H1 (cell line): Measurements from ENCODE around the gene MYCBPAP. TPM values are rescaled to one million over a fixed set of nuclear protein-coding genes. Genes with fewer than 3 reads are reported as not detected.

Source experiments
- CTCF ChIA-PET: fragments of 300-600 bp; sonication (Branson Sonifier 250); formaldehyde crosslinking; loops from one replicate; lab custom pipeline; 2021; ENCODE audit not compliant: partially characterized antibody; lab: Charles Lee
- POLR2A ChIA-PET: fragments of 300-600 bp; sonication (Branson Sonifier 250); formaldehyde crosslinking; loops from one replicate; lab custom pipeline; 2021; ENCODE audit warnings: inconsistent platforms; ENCODE audit not compliant: partially characterized antibody; lab: Charles Lee
- DNase-seq, 2 experiments: peaks; one replicate each; pipeline versions ENCODE4 v3.0.0 to v3.0.0-alpha.2; 2010 to 2022; ENCODE audit warnings: low spot score in 2 of 2, low read depth in 1 of 2, mixed read lengths in 1 of 2
- FAIRE-seq: peaks from 2 replicates; lab custom pipeline; 2011; peaks lifted over from hg19 to GRCh38; lab: Jason Lieb, UNC
- H2AFZ ChIP-seq: 2 replicates; pipeline ENCODE4 v1.8.1; 2012; ENCODE audit warnings: low read length, inconsistent platforms
- H2AK5ac ChIP-seq: 2 replicates; pipeline ENCODE4 v1.6.1; 2013; ENCODE audit warnings: low read depth, low read length
- H2BK120ac ChIP-seq: replicated peaks from 2 replicates; pipeline ENCODE3; 2013; ENCODE audit warnings: low read depth, low read length, inconsistent platforms
- H2BK12ac ChIP-seq: 2 replicates; pipeline ENCODE4 v1.6.1; 2013; ENCODE audit warnings: low read depth, low read length
- H2BK15ac ChIP-seq: 2 replicates; pipeline ENCODE4 v1.6.1; 2013; ENCODE audit warnings: low read length
- H2BK20ac ChIP-seq: 2 replicates; pipeline ENCODE4 v1.6.1; 2013; ENCODE audit warnings: low read length
- H2BK5ac ChIP-seq: 2 replicates; pipeline ENCODE4 v1.6.1; 2013; ENCODE audit warnings: low read depth, low read length
- H3K14ac ChIP-seq: 2 replicates; pipeline ENCODE4 v1.6.1; 2013; ENCODE audit warnings: inconsistent platforms; ENCODE audit not compliant: insufficient read length
- H3K18ac ChIP-seq: 2 replicates; pipeline ENCODE4 v1.6.1; 2013; ENCODE audit warnings: low read length; ENCODE audit errors: extremely low read depth
- H3K23ac ChIP-seq: 2 replicates; pipeline ENCODE4 v1.6.1; 2013; ENCODE audit warnings: inconsistent platforms; ENCODE audit not compliant: insufficient read length
- H3K23me2 ChIP-seq: 2 replicates; pipeline ENCODE4 v1.6.1; 2013; ENCODE audit warnings: low read depth, low read length
- H3K27ac ChIP-seq: 2 replicates; pipeline ENCODE4 v1.6.1; 2011; ENCODE audit warnings: low read depth, low read length, inconsistent platforms
- H3K27me3 ChIP-seq, 4 experiments: replicated peaks in 1 of 4; 1 replicate in 1 of 4; 2 replicates in 3 of 4; pipeline versions ENCODE4 v1.6.1 to v1.8.1; 2011 to 2013; ENCODE audit warnings: low read length in 3 of 4, mild to moderate bottlenecking in 3 of 4, inconsistent platforms in 2 of 4, mixed read lengths in 2 of 4, moderate library complexity in 1 of 4; ENCODE audit not compliant: control insufficient read depth in 3 of 4, insufficient read depth in 3 of 4; ENCODE audit errors: extremely low read depth in 1 of 4
- H3K36me3 ChIP-seq, 4 experiments: 2 replicates each; pipeline versions ENCODE4 v1.6.1 to v1.8.1; 2011 to 2013; ENCODE audit warnings: mild to moderate bottlenecking in 4 of 4, low read length in 3 of 4, moderate library complexity in 2 of 4, control low read depth in 1 of 4, inconsistent platforms in 1 of 4; ENCODE audit not compliant: insufficient read depth in 4 of 4, control insufficient read depth in 2 of 4
- H3K4ac ChIP-seq: replicated peaks from 2 replicates; pipeline ENCODE3; 2013; ENCODE audit warnings: low read length, low read depth, mixed read lengths, inconsistent platforms; ENCODE audit not compliant: insufficient read length
- H3K4me1 ChIP-seq, 4 experiments: replicated peaks in 1 of 4; 1 replicate in 1 of 4; 2 replicates in 3 of 4; pipeline versions ENCODE4 v1.6.1 to v1.8.1; 2011 to 2013; ENCODE audit warnings: low read length in 3 of 4, inconsistent platforms in 2 of 4, mixed read lengths in 1 of 4; ENCODE audit not compliant: insufficient read depth in 4 of 4, control insufficient read depth in 3 of 4
- H3K4me2 ChIP-seq, 2 experiments: 2 replicates each; pipeline versions ENCODE4 v1.6.1 to v1.8.1; 2011 to 2013; ENCODE audit warnings: low read depth in 2 of 2, low read length in 2 of 2, control low read depth in 1 of 2, inconsistent platforms in 1 of 2, mild to moderate bottlenecking in 1 of 2; ENCODE audit not compliant: insufficient read depth in 1 of 2
- H3K4me3 ChIP-seq, 4 experiments: fragments of 200-600, 300-600 bp in 1 of 4; sonication (generic), shearing (Covaris generic), sonication (Bioruptor Twin) in 1 of 4; 2 replicates each; pipeline versions ENCODE4 v1.5.1 to v1.8.1; 2011 to 2016; ENCODE audit warnings: low read length in 4 of 4, low read depth in 3 of 4, control low read depth in 2 of 4, inconsistent platforms in 2 of 4, mild to moderate bottlenecking in 2 of 4, mixed read lengths in 1 of 4, moderate library complexity in 1 of 4; ENCODE audit not compliant: insufficient read depth in 2 of 4; ENCODE audit errors: extremely low read depth in 1 of 4
- H3K56ac ChIP-seq: replicated peaks from 2 replicates; pipeline ENCODE3; 2013; ENCODE audit warnings: low read depth, mild to moderate bottlenecking, mixed read lengths, low read length, inconsistent platforms; ENCODE audit not compliant: insufficient read length
- H3K79me1 ChIP-seq: 2 replicates; pipeline ENCODE4 v1.6.1; 2013; ENCODE audit warnings: low read depth, low read length, control low read depth
- H3K79me2 ChIP-seq, 2 experiments: 2 replicates each; pipeline versions ENCODE4 v1.6.1 to v1.8.1; 2012 to 2013; ENCODE audit warnings: low read length in 2 of 2, mild to moderate bottlenecking in 2 of 2, inconsistent platforms in 1 of 2; ENCODE audit not compliant: insufficient read depth in 2 of 2, control insufficient read depth in 1 of 2
- H3K9ac ChIP-seq, 4 experiments: replicated peaks in 1 of 4; 1 replicate in 1 of 4; 2 replicates in 3 of 4; pipeline versions ENCODE4 v1.6.1 to v1.8.1; 2011 to 2013; ENCODE audit warnings: low read depth in 3 of 4, low read length in 3 of 4, control low read depth in 2 of 4, mild to moderate bottlenecking in 2 of 4, moderate library complexity in 2 of 4, inconsistent platforms in 1 of 4; ENCODE audit errors: extremely low read depth in 1 of 4
- H3K9me3 ChIP-seq, 2 experiments: 2 replicates each; pipeline versions ENCODE4 v1.6.1 to v1.8.1; 2012 to 2013; ENCODE audit warnings: mild to moderate bottlenecking in 2 of 2, moderate library complexity in 2 of 2, control low read depth in 1 of 2, inconsistent platforms in 1 of 2, low read depth in 1 of 2, low read length in 1 of 2, mixed read lengths in 1 of 2; ENCODE audit not compliant: insufficient read depth in 2 of 2
- H4K20me1 ChIP-seq, 2 experiments: replicated peaks in 1 of 2; 2 replicates each; pipeline versions ENCODE3 to v1.8.1; 2011 to 2013; ENCODE audit warnings: inconsistent platforms in 2 of 2, low read length in 2 of 2, mild to moderate bottlenecking in 1 of 2; ENCODE audit not compliant: insufficient read depth in 2 of 2, control insufficient read depth in 1 of 2
- H4K5ac ChIP-seq: 2 replicates; pipeline ENCODE4 v1.6.1; 2013; ENCODE audit warnings: low read length, low read depth, mixed read lengths, inconsistent platforms; ENCODE audit not compliant: insufficient read length
- H4K8ac ChIP-seq: 2 replicates; pipeline ENCODE4 v1.8.0; 2013; ENCODE audit warnings: mild to moderate bottlenecking, moderate library complexity, low read length, inconsistent platforms; ENCODE audit not compliant: insufficient read depth; ENCODE audit errors: extremely low read depth
- H4K91ac ChIP-seq: replicated peaks from 2 replicates; pipeline ENCODE3; 2013; ENCODE audit warnings: low read length, mixed read lengths, inconsistent platforms; ENCODE audit not compliant: insufficient read length
- EP300 ChIP-seq, 2 experiments: IDR thresholded peaks; 1 replicate in 1 of 2; 2 replicates in 1 of 2; pipeline ENCODE4 v1.6.1; 2011 to 2012; ENCODE audit warnings: low read depth in 2 of 2, low read length in 2 of 2, mild to moderate bottlenecking in 2 of 2, borderline replicate concordance in 1 of 2, inconsistent platforms in 1 of 2, moderate library complexity in 1 of 2
- GTF2F1 ChIP-seq: IDR thresholded peaks from 2 replicates; pipeline ENCODE4 v1.6.1; 2012; ENCODE audit warnings: low read depth, low read length, improper control_type of control experiment, borderline replicate concordance
- WGBS, 2 experiments: shearing (Covaris generic) in 1 of 2; methylation state at CpG; one replicate each; pipeline versions ENCODE4 v1.1.6 to v1.1.7; 2013 to 2015; ENCODE audit warnings: low lambda C conversion rate in 2 of 2, mixed read lengths in 2 of 2, inconsistent platforms in 1 of 2, low coverage in 1 of 2, missing lambda C conversion rate in 1 of 2; ENCODE audit not compliant: insufficient replicate concordance in 2 of 2, insufficient coverage in 1 of 2, insufficient read length in 1 of 2; ENCODE audit errors: extremely low coverage in 1 of 2, missing lambda C conversion rate in 1 of 2; 5-methylcytosine and 5-hydroxymethylcytosine counted together
- polyA plus RNA-seq, 7 experiments: library from polyadenylated mRNA; depleted of rRNA in 3 of 7; stranded (reverse) in 5 of 7; unstranded in 2 of 7; fragments of >200 nt in 5 of 7; fragments of 200-250 nt in 2 of 7; gene quantifications; 1 replicate in 5 of 7; 2 replicates in 1 of 7; 4 replicates in 1 of 7; pipeline versions ENCODE4 v1.2.1 to v1.2.3, GENCODE V29; 2011 to 2013; ENCODE audit warnings: missing spikeins in 2 of 7, mixed read lengths in 2 of 7
- total RNA-seq: library from RNA; stranded (reverse); fragmentation: NEBNext Ultra II Directional; extraction: Animal tissue kit (Norgen Biotek cat#: 25700); gene quantifications from 2 replicates; pipeline ENCODE4 v1.2.1, GENCODE V29; 2021

The MYCBPAP gene
- total and polyA plus RNA-seq, 2 of the 8 experiments (the other 6 are each of a cell fraction or from before 2014, with no cell fraction given) = 0.89 to 3.3 TPM

DNA sequence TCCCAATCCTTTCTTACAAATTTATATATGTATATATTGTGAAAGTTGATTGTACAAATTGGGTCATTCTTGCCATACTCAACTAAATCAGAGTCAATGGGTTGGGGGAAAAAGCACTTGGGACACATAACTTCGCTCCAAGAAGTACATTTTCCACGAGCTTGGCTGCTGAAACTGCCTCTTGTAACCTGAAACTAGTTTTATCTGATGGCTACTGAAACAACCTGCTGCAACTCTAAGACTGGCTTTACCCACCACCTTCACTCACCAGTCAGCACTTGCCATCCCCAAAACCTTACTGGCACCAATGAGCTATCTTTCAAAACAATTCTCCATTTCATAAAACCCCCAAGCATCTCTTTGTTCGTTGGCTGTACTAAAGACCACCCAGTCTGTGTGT, 14.5 kb upstream of the MYCBPAP start:
- FAIRE-seq (no peak), DNase-seq (no peak)
- H2BK120ac ChIP-seq = no peak overlapping the region
- H3K79me2 ChIP-seq = no peaks in the 10 kb centered on the region
- no peak overlapping the region for H2BK15ac ChIP-seq
- H3K18ac ChIP-seq = no peak overlapping the region
- H3K9me3 ChIP-seq = no peaks in the 10 kb centered on the region
- TF ChIP-seq EP300 (IDR thresholded peaks at IDR 0.05; ENCODE audit: borderline replicate concordance in 1 of 2, low read depth in 2 of 2, low read length in 2 of 2) (peak in 1 of 2 experiments; percentile 74; a peak in 1 of 3 replicates), GTF2F1 (no peak)
- H4K91ac ChIP-seq = no peak overlapping the region
- no peak overlapping the region for H2BK12ac ChIP-seq
- no peak overlapping the region for H2AK5ac ChIP-seq
- H2AFZ ChIP-seq = 0 out of 2 replicates have a peak overlapping the region, but pooled peaks have one; percentile 62
- H4K8ac ChIP-seq = no peak overlapping the region
- H2BK20ac ChIP-seq = no peak overlapping the region
- no peak overlapping the region for H3K14ac ChIP-seq
- CTCF ChIA-PET = interaction anchor here (0.9 to 3.2 kb wide), 12 partner anchors 8 to 202 kb away, joined by 3 to 12 read pairs (median 6); partner anchors contain the start of gene LRRC59
- no peak overlapping the region for H3K9ac ChIP-seq
- no peaks in the 10 kb centered on the region for H3K36me3 ChIP-seq
- no peak overlapping the region for H2BK5ac ChIP-seq
- no peak overlapping the region for H3K4me3 ChIP-seq
- no peak overlapping the region for H3K27ac ChIP-seq
- H3K27me3 ChIP-seq = no peaks in the 10 kb centered on the region
- no peak overlapping the region for H3K23ac ChIP-seq
- H4K20me1 ChIP-seq = no peaks in the 10 kb centered on the region
- no peak overlapping the region for H3K4me2 ChIP-seq
- WGBS, 2 experiments = 74% methylated on average over 3 of the region's 3 CpGs; no CpG with 5 or more reads in 1 of the 2 experiments
- no peak overlapping the region for H3K56ac ChIP-seq
- H3K79me1 ChIP-seq = no peaks in the 10 kb centered on the region
- no peaks in the 10 kb centered on the region for H3K23me2 ChIP-seq
- H3K4ac ChIP-seq = no peak overlapping the region
- H4K5ac ChIP-seq = no peak overlapping the region
- POLR2A ChIA-PET = no interaction called here
- H3K4me1 ChIP-seq = no peaks in the 10 kb centered on the region
